Measurements from ENCODE around the gene COPS2.

Gene COPS2

GRCh38 chr15:49155834-49156627 is 632 bp upstream of the COPS2 start:
- DNase-seq: peak in 3 of 14 donors; percentile 12 to 32 (median 12)

DNA sequence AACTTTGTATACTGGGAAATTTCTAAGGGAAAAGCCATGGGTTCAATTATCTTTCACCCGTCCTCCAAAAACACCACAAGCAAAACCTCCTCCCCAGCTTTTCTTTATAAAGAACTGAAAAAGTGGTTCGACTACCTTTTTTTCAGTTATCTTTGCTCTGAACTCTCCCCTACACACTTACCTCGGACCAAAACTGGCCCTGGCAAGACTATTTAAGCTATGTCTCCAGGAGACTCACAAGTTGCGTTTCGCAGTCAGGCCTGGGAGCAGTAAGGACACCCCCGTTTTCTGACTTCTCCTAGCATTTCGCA is 645 bp downstream of the COPS2 start:
- DNase-seq: no peak

DNA sequence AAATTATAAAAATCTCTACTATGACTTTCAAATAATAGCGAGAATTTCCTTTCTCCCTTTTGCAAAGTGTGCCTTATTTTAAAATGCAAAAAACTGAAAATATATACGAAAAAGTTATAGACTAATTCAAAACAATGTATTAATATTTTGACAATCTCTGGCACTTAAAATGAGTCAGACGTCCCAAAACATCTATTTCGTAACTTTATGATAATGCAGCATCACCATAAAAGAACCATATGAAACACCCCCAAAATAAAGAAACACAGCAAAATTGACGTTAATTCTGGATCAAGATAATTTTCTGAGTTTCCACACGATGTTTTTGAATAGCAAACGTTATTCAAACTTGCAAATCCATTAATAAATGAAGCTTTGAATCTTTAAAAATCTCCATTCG is 1.0 kb downstream of the COPS2 start:
- DNase-seq: no peak

GRCh38 chr15:49152552-49153312 is 2.7 kb downstream of the COPS2 start:
- DNase-seq: no peak

DNA sequence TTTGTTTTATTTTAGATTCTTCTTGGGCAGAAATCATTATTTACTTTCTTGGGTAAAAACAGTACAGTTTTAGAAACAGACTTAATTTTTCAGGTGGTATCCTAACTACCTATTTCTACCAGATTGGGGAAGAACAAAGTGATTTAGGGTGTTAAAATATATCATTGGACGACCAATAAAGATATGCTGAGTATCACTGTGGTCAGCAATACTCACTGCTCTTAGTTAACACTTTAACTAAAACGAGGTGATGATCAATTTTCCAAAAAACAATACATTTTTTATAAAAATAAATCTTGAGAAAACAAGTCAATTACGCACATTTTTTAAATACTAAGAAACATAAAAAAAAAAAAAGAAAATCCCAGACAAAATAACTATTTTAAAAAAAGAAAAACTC is 3.6 kb downstream of the COPS2 start:
- DNase-seq: no peak

GRCh38 chr15:49148727-49149126 is 6.7 kb downstream of the COPS2 start:
- no peak for DNase-seq

DNA sequence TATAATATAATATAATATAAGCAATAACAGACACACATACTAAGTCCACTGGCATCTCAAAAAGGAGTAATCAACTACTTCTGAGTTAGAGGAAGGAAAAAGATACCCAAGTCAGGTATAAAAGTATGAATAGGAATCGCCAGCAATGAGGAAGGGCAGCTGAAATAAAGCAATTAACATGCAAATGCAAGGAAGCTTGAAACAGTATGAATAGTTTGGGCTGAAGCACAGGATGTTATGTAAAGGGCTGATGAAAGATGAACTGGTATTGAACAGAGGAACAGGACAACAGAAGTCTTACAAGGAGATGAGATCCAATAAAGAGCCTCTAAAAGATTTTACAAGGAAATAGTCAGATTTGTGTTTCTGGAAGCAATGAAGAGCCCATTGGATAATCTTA is 7.1 kb downstream of the COPS2 start:
- DNase-seq: no peak

GRCh38 chr15:49145651-49146609 is 9.5 kb downstream of the COPS2 start:
- DNase-seq: peak in 3 of 14 donors; percentile 2 to 8 (median 3)

- DNase-seq: no peak
Measured at GRCh38 chr15:49137861-49138260, 17.5 kb downstream of the COPS2 start.

GRCh38 chr15:49135911-49136310 is 19.5 kb downstream of the COPS2 start:
- DNase-seq: no peak

GRCh38 chr15:49135342-49135857 is 20.0 kb downstream of the COPS2 start:
- DNase-seq: no peak

DNA sequence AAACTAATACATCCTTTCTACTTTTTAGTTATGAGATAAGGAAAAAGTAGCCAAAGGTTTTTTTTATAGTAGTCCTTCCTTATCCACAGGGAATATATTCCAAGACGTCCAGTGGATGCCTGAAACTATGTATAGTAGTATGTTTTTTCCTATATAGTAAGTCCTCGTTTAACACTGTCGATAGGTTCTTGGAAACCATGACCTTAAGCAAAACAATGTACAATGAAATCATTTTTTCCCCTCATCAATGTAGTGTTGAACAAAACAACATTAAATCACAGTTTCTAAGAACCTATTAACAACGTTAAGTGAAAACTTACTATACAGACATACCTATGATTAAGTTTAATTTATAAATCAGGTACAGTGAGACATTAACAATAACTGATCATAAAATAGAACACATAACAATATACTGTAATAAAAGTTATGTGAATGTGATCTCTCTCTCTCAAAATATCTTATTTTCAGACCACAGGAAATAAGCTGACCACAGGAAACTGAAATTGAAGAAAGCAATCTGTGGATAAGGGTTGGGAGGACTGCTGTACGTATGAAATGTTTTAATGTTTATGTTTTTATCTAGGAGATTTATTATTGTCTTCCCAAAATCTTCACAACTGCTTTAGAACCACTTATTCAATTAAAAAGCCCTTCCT is 20.6 kb downstream of the COPS2 start:
- DNase-seq: no peak

DNA sequence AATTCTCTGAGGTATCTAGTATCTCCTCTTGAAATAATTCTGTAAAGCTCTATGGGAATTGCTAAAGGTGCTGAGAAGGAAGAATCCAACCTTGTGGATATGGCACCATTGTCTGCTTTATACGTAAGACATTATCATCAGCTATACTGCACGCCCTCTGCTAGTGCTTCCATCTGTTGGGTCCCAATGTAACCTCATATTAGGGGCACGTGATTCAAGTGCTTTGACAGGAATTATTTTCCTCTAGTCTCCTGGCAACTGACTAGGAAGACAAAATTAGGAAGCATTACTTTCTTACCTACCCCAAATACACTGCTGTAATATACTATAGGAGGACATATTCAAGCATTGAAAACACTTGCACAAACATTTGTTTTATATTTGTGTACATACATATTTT is 24.0 kb downstream of the COPS2 start:
- DNase-seq: no peak

GRCh38 chr15:49124371-49124770 is 31.0 kb downstream of the COPS2 start:
- DNase-seq: no peak

GRCh38 chr15:49122541-49123062 is 32.8 kb downstream of the COPS2 start:
- DNase-seq: no peak

- DNase-seq: no peak
Measured at GRCh38 chr15:49121901-49122300, 33.5 kb downstream of the COPS2 start.

GRCh38 chr15:49120832-49121231 is 34.6 kb downstream of the COPS2 start:
- DNase-seq: no peak

- DNase-seq: no peak
Measured at GRCh38 chr15:49116108-49116857, 39.1 kb downstream of the COPS2 start.

GRCh38 chr15:49115062-49115461 is 40.3 kb downstream of the COPS2 start:
- DNase-seq: no peak

DNA sequence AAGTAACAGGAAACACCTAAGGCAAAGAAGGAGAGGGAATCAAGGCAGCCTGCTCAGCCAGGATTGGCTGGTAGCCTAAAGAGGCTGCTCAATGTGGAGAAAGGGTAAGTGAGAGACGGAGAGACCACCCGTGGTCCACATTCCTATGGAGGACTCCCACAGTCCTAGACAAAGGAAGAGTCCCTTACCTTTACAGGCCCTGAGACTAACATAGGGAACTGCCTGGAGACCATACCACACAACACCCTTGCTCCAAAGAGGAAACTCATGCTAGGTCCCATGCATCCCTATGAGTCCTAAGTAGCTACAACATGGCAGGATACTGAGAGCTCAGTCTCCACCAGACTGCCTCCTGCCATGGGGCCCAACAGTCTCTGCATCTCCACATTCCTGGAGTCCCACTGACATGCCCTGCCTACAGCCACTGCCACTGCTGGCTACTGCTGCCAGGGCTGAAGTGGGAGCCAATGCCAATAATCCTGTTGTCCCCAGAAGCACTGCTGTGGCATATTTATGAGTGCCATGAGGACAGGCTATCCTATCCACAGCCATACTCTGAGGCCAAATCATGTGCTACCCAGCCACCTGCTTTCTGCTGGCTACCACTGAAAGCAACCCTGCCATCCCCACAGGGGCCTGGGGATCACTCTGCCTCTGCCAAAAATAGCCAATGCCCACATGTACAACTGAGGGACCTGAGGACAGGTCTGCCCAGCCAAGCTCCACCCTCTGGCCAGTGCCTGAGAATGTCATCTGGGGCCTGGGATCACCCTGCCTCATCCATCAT is 45.0 kb downstream of the COPS2 start:
- no peak for DNase-seq
